Endothelial cell of umbilical vein (primary cell): ENCODE data around the gene PSMB8. TPM values are rescaled to one million over a fixed set of nuclear protein-coding genes. Genes with fewer than 3 reads are reported as not detected.

ENCODE experiments used
- BruUV-seq: library from RNA; stranded (reverse); fragments of 400-500 nt; replicated peaks from 2 replicates; lab custom pipeline; 2021; lab: Mats Ljungman, UMichigan
- CTCF ChIA-PET: fragments of 300-600, 350-600 bp; sonication (Branson Sonifier 250); formaldehyde crosslinking; loops from one replicate; lab custom pipeline; 2021; ENCODE audit warnings: antibody characterized with exemption, inconsistent platforms; lab: Charles Lee
- POLR2A ChIA-PET: fragments of 300-600, 350-600 bp; sonication (Branson Sonifier 250); formaldehyde crosslinking; loops from one replicate; lab custom pipeline; 2021; ENCODE audit warnings: antibody characterized with exemption, inconsistent platforms; lab: Charles Lee
- DNase-seq: peaks from one replicate; pipeline ENCODE4 v3.0.0-alpha.2; 2011; ENCODE audit warnings: low read depth, low spot score
- FAIRE-seq: peaks from 2 replicates; lab custom pipeline; 2011; peaks lifted over from hg19 to GRCh38; lab: Jason Lieb, UNC
- H2AFZ ChIP-seq: 2 replicates; pipeline ENCODE4 v1.6.0; 2012; ENCODE audit warnings: low read depth, low read length, control low read depth, inconsistent platforms
- H3K27ac ChIP-seq: 2 replicates; pipeline ENCODE4 v1.5.1; 2011; ENCODE audit warnings: low read depth, mild to moderate bottlenecking, control low read depth, low read length, moderate library complexity; ENCODE audit not compliant: insufficient read depth
- H3K27me3 ChIP-seq, 2 experiments: 2 replicates each; pipeline versions ENCODE4 v1.6.0 to v1.6.1; 2011; ENCODE audit warnings: low read length in 2 of 2, mixed read lengths in 1 of 2; ENCODE audit not compliant: control insufficient read depth in 2 of 2, insufficient read depth in 2 of 2
- H3K36me3 ChIP-seq, 2 experiments: 2 replicates in 1 of 2; 3 replicates in 1 of 2; pipeline ENCODE4 v1.5.1; 2011; ENCODE audit warnings: low read length in 2 of 2, mild to moderate bottlenecking in 1 of 2, moderate library complexity in 1 of 2; ENCODE audit not compliant: control insufficient read depth in 2 of 2, insufficient read depth in 2 of 2; ENCODE audit errors: extremely low read depth in 1 of 2
- H3K4me1 ChIP-seq: 3 replicates; pipeline ENCODE4 v1.5.1; 2011; ENCODE audit warnings: mild to moderate bottlenecking, low read length; ENCODE audit not compliant: control insufficient read depth, insufficient read depth; ENCODE audit errors: extremely low read depth
- H3K4me2 ChIP-seq: 2 replicates; pipeline ENCODE4 v1.6.1; 2011; ENCODE audit warnings: low read length, control low read depth, mixed read lengths; ENCODE audit not compliant: insufficient read depth
- H3K4me3 ChIP-seq, 3 experiments: fragments of 200-600 bp in 1 of 3; sonication (generic), shearing (Covaris generic) in 1 of 3; replicated peaks in 1 of 3; 2 replicates each; pipeline ENCODE4 v1.5.1; 2011 to 2016; ENCODE audit warnings: control low read depth in 3 of 3, low read length in 3 of 3, mild to moderate bottlenecking in 2 of 3, inconsistent platforms in 1 of 3, low read depth in 1 of 3, moderate library complexity in 1 of 3; ENCODE audit not compliant: insufficient read depth in 1 of 3
- H3K79me2 ChIP-seq: 2 replicates; pipeline ENCODE4 v1.6.0; 2012; ENCODE audit warnings: low read length, inconsistent platforms; ENCODE audit not compliant: control insufficient read depth, insufficient read depth
- H3K9ac ChIP-seq: replicated peaks from 2 replicates; pipeline ENCODE3; 2011; ENCODE audit warnings: low read length, control low read depth; ENCODE audit not compliant: insufficient read depth; ENCODE audit errors: extremely low read depth
- H3K9me1 ChIP-seq: replicated peaks from 3 replicates; pipeline ENCODE4 v1.6.0; 2011; ENCODE audit warnings: mild to moderate bottlenecking, low read length; ENCODE audit not compliant: control insufficient read depth, insufficient read depth; ENCODE audit errors: extremely low read depth
- H3K9me3 ChIP-seq: replicated peaks from 2 replicates; pipeline ENCODE4 v1.5.1; 2012; ENCODE audit warnings: low read length, inconsistent platforms; ENCODE audit not compliant: control insufficient read depth, insufficient read depth
- H4K20me1 ChIP-seq: replicated peaks from 2 replicates; pipeline ENCODE3; 2011; ENCODE audit warnings: mild to moderate bottlenecking, low read length; ENCODE audit not compliant: control insufficient read depth, insufficient read depth; ENCODE audit errors: extremely low read depth
- EZH2 ChIP-seq: IDR thresholded peaks from 2 replicates; pipeline ENCODE4 v1.6.1; 2012; ENCODE audit warnings: borderline replicate concordance, low read depth, mild to moderate bottlenecking, moderate library complexity, low read length, inconsistent platforms; ENCODE audit not compliant: severe bottlenecking
- FOS ChIP-seq: IDR thresholded peaks from 2 replicates; pipeline ENCODE4 v1.6.1; 2011; ENCODE audit warnings: mild to moderate bottlenecking, low read length, moderate library complexity, borderline replicate concordance; ENCODE audit not compliant: insufficient read depth
- GATA2 ChIP-seq: IDR thresholded peaks from 2 replicates; pipeline ENCODE4 v1.7.0; 2011; ENCODE audit warnings: low read depth, mild to moderate bottlenecking, moderate library complexity, mixed read lengths, low read length; ENCODE audit not compliant: insufficient read length, insufficient read depth
- JUN ChIP-seq: IDR thresholded peaks from 2 replicates; pipeline ENCODE4 v1.6.1; 2011; ENCODE audit warnings: borderline replicate concordance, low read depth; ENCODE audit not compliant: insufficient read length, insufficient read depth
- MYC ChIP-seq: IDR thresholded peaks from one replicate; pipeline ENCODE4 v1.6.1; 2011; ENCODE audit warnings: mild to moderate bottlenecking, low read depth, low read length
- POLR2A ChIP-seq: IDR thresholded peaks from 2 replicates; pipeline ENCODE4 v1.6.1; 2012; ENCODE audit warnings: low read depth, mild to moderate bottlenecking, control low read depth, low read length
- POLR2AphosphoS5 ChIP-seq: IDR thresholded peaks from 2 replicates; pipeline ENCODE4 v1.6.1; 2012; ENCODE audit warnings: low read depth, mild to moderate bottlenecking, control low read depth, low read length, moderate library complexity; ENCODE audit not compliant: insufficient read depth
- dilution Hi-C: fragments of 300-500 bp; cut with MboI; formaldehyde crosslinking; loops from one replicate; pipeline ENCODE4 v1.15.0; 2019; ENCODE audit warnings: low sequenced_read_pairs; ENCODE audit not compliant: extremely low pct_ligation_motif_present
- intact Hi-C: fragments of 100-400 bp; cut with micrococcal nuclease; formaldehyde crosslinking; loops from one replicate; pipeline ENCODE4 v1.10.0; 2022
- polyA plus RNA-seq, 4 experiments: library from polyadenylated mRNA; depleted of rRNA in 3 of 4; stranded (reverse) in 3 of 4; unstranded in 1 of 4; fragments of >200 nt; gene quantifications; 2 replicates each; pipeline versions ENCODE4 v1.2.1 to v1.2.3, GENCODE V29; 2011 to 2012; ENCODE audit warnings: missing spikeins in 1 of 4
- total RNA-seq: library from RNA; stranded (reverse); gene quantifications from 2 replicates; pipeline ENCODE4 v1.2.3, GENCODE V29; 2021
- TF ChIP-seq, protein P1 (sequence below): IDR thresholded peaks from 2 replicates; pipeline ENCODE4 v1.6.1; 2011; ENCODE audit not compliant: insufficient read depth, insufficient read length
- TF ChIP-seq, protein P2 (sequence below), 2 donors: IDR thresholded peaks; 1 replicate in 1 of 2; 2 replicates in 1 of 2; pipeline ENCODE4 v1.5.1; 2011; ENCODE audit warnings: low read length in 2 of 2, mild to moderate bottlenecking in 2 of 2, moderate library complexity in 2 of 2, control low read depth in 1 of 2, inconsistent platforms in 1 of 2, low read depth in 1 of 2; ENCODE audit not compliant: insufficient read depth in 1 of 2; ENCODE audit errors: extremely low read depth in 1 of 2

PSMB8 gene
- total and polyA plus RNA-seq, 2 donors (not counting 3 experiments of a cell fraction or from before 2014, with no cell fraction given): 40.1 to 49.4 TPM

DNA sequence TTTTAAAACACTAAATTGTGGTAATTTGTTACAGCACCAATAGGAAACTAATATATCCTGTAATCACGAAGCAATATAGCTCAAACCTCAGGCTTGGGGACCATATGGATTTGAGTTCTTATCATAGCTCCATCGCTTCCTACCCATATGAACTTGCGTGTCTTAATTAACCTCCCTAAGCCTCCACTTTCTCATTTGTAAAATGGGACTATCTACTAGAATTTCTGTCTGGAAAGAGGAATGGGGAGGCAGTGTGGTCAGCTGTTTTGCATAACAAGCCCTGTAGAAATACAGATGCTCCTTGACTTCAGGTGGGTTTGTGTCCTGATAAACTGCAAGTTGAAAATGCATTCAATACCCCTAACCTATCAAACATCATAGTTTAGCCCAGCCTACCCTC, 44.1 kb downstream of the PSMB8 start:
- Histone ChIP-seq H3K79me2 (no peaks in the 10 kb centered on the region), H3K36me3 (no peaks in the 10 kb centered on the region), H3K9me3 (no peaks in the 10 kb centered on the region), H3K4me3 (no peak overlapping the region), H3K9ac (no peak overlapping the region), H3K9me1 (no peaks in the 10 kb centered on the region), H3K4me2 (no peak overlapping the region), H3K27ac (no peak overlapping the region), H4K20me1 (no peaks in the 10 kb centered on the region), H3K4me1 (no peaks in the 10 kb centered on the region), H2AFZ (no peak overlapping the region), H3K27me3 (peaks cover 34 to 68% of the 10 kb centered on the region in 2 experiments)
- POLR2A ChIA-PET: no interaction called here
- CTCF ChIA-PET: interaction anchor here (0.8 to 6.2 kb wide), 9 partner anchors 9 to 383 kb away, joined by 3 to 63 read pairs (median 4); partner anchors contain the start of genes PSMB9 and TAP1
- dilution Hi-C loops: no loop called here
- intact Hi-C loops: loop anchor here (5.0 to 10.0 kb wide), 3 partner anchors 97 to 755 kb away; no protein-coding TSS in a partner anchor
- BruUV-seq: no TSS peak
- no peak for TF ChIP-seq GATA2
- TF ChIP-seq JUN: no peak
- TF ChIP-seq MYC: no peak
- TF ChIP-seq FOS: no peak
- no peak for TF ChIP-seq POLR2AphosphoS5
- no peak for TF ChIP-seq EZH2
- no peak for TF ChIP-seq POLR2A
- TF ChIP-seq, protein P1, sequence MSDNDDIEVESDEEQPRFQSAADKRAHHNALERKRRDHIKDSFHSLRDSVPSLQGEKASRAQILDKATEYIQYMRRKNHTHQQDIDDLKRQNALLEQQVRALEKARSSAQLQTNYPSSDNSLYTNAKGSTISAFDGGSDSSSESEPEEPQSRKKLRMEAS: no peak
- TF ChIP-seq, protein P2, sequence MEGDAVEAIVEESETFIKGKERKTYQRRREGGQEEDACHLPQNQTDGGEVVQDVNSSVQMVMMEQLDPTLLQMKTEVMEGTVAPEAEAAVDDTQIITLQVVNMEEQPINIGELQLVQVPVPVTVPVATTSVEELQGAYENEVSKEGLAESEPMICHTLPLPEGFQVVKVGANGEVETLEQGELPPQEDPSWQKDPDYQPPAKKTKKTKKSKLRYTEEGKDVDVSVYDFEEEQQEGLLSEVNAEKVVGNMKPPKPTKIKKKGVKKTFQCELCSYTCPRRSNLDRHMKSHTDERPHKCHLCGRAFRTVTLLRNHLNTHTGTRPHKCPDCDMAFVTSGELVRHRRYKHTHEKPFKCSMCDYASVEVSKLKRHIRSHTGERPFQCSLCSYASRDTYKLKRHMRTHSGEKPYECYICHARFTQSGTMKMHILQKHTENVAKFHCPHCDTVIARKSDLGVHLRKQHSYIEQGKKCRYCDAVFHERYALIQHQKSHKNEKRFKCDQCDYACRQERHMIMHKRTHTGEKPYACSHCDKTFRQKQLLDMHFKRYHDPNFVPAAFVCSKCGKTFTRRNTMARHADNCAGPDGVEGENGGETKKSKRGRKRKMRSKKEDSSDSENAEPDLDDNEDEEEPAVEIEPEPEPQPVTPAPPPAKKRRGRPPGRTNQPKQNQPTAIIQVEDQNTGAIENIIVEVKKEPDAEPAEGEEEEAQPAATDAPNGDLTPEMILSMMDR (IDR thresholded peaks at IDR 0.05; ENCODE audit: extremely low read depth in 1 of 2, insufficient read depth in 1 of 2, low read depth in 1 of 2, low read length in 2 of 2): no peak
- no peak for DNase-seq
- peak; percentile 31 for FAIRE-seq
